Kidney epithelial cell (primary cell): Measurements from ENCODE around the gene TDP1. TPM values are rescaled to one million over a fixed set of nuclear protein-coding genes. Genes with fewer than 3 reads are reported as not detected.

Source experiments
- DNase-seq: peaks from one replicate; pipeline ENCODE4 v3.0.0-alpha.2; 2010; ENCODE audit warnings: low read depth
- H3K27me3 ChIP-seq: 2 replicates; pipeline ENCODE4 v1.6.0; 2011; ENCODE audit warnings: low read length; ENCODE audit not compliant: control insufficient read depth, insufficient read depth
- H3K36me3 ChIP-seq: 2 replicates; pipeline ENCODE4 v1.5.1; 2011; ENCODE audit warnings: low read length; ENCODE audit not compliant: control insufficient read depth, insufficient read depth
- H3K4me3 ChIP-seq: 2 replicates; pipeline ENCODE4 v1.5.1; 2011; ENCODE audit warnings: low read depth, mild to moderate bottlenecking, control low read depth, low read length
- CTCF ChIP-seq: IDR thresholded peaks from 2 replicates; pipeline ENCODE4 v1.5.1; 2011; ENCODE audit warnings: mild to moderate bottlenecking, moderate library complexity, low read length, control low read depth, inconsistent platforms; ENCODE audit not compliant: insufficient read depth, poor library complexity, severe bottlenecking
- total RNA-seq: library from RNA; depleted of rRNA; stranded (reverse); fragments of >200 nt; gene quantifications from 2 replicates; pipeline ENCODE4 v1.2.3, GENCODE V29; 2015

TDP1 gene
- total RNA-seq, 1 donor from 2014 or later = 24.2 TPM

- no peak for TF ChIP-seq CTCF
- no peak for DNase-seq
- Histone ChIP-seq H3K27me3 (no peaks in the 10 kb centered on the region), H3K4me3 (no peak overlapping the region), H3K36me3 (peaks cover 2% of the 10 kb centered on the region)
Measured at GRCh38 chr14:89965839-89966238, 10.1 kb downstream of the TDP1 start.

GRCh38 chr14:89973234-89973823 is 17.6 kb downstream of the TDP1 start:
- no peak overlapping the region for H3K4me3 ChIP-seq
- peaks cover 2% of the 10 kb centered on the region for H3K36me3 ChIP-seq
- DNase-seq = no peak
- H3K27me3 ChIP-seq = no peaks in the 10 kb centered on the region
- TF ChIP-seq CTCF = peak; percentile 89

- TF ChIP-seq CTCF = no peak
- DNase-seq = no peak
- Histone ChIP-seq H3K36me3 (no peaks in the 10 kb centered on the region), H3K4me3 (no peak overlapping the region), H3K27me3 (no peaks in the 10 kb centered on the region)
Measured at GRCh38 chr14:89977668-89978067, 21.9 kb downstream of the TDP1 start.

GRCh38 chr14:89978656-89979055 is 22.9 kb downstream of the TDP1 start:
- Histone ChIP-seq H3K36me3 (peaks cover 1% of the 10 kb centered on the region), H3K27me3 (no peaks in the 10 kb centered on the region), H3K4me3 (no peak overlapping the region)
- no peak for DNase-seq
- no peak for TF ChIP-seq CTCF

GRCh38 chr14:89983375-89983774 is 27.6 kb downstream of the TDP1 start:
- TF ChIP-seq CTCF = no peak
- Histone ChIP-seq H3K4me3 (no peak overlapping the region), H3K27me3 (no peaks in the 10 kb centered on the region), H3K36me3 (peaks cover 2% of the 10 kb centered on the region)
- DNase-seq = no peak

GRCh38 chr14:89986462-89987160 is 30.9 kb downstream of the TDP1 start:
- H3K27me3 ChIP-seq = no peaks in the 10 kb centered on the region
- TF ChIP-seq CTCF = no peak
- peaks cover 2% of the 10 kb centered on the region for H3K36me3 ChIP-seq
- DNase-seq = no peak
- no peak overlapping the region for H3K4me3 ChIP-seq
